Progenitor cell of endocrine pancreas (in vitro differentiated cells): Measurements from ENCODE around the gene SHLD1. TPM values are rescaled to one million over a fixed set of nuclear protein-coding genes. Genes with fewer than 3 reads are reported as not detected.

ENCODE experiments used
- DNase-seq: peaks from one replicate; pipeline ENCODE4 v3.0.0; 2021; ENCODE audit warnings: low spot score; ENCODE audit not compliant: unreplicated experiment
- H3K27ac Mint-ChIP-seq: 2 replicates; pipeline ENCODE4 v1.8.0; 2021; ENCODE audit warnings: mild to moderate bottlenecking, moderate library complexity, mixed read lengths
- H3K27me3 Mint-ChIP-seq: 2 replicates; pipeline ENCODE4 v1.8.0; 2021; ENCODE audit warnings: mixed read lengths
- H3K36me3 Mint-ChIP-seq: 2 replicates; pipeline ENCODE4 v1.8.0; 2022; ENCODE audit warnings: mixed read lengths; ENCODE audit not compliant: insufficient read depth
- H3K4me1 Mint-ChIP-seq: 2 replicates; pipeline ENCODE4 v1.8.0; 2021; ENCODE audit warnings: low read depth, mixed read lengths
- H3K4me3 Mint-ChIP-seq: 2 replicates; pipeline ENCODE4 v1.8.0; 2021; ENCODE audit warnings: low read depth, mild to moderate bottlenecking, moderate library complexity, mixed read lengths
- H3K9me3 Mint-ChIP-seq: 2 replicates; pipeline ENCODE4 v1.8.0; 2021; ENCODE audit warnings: low read depth, mixed read lengths
- CTCF ChIP-seq: fragments of 200-600 bp; sonication (generic); IDR thresholded peaks from one replicate; pipeline ENCODE4 v1.5.0; 2021; ENCODE audit warnings: antibody characterized with exemption, mild to moderate bottlenecking; ENCODE audit not compliant: unreplicated experiment
- total RNA-seq: library from RNA; stranded (reverse); gene quantifications from 2 replicates; pipeline ENCODE4 v1.2.1, GENCODE V29; 2021

Gene SHLD1
- total RNA-seq, 1 donor from 2014 or later = 8.5 TPM

DNA sequence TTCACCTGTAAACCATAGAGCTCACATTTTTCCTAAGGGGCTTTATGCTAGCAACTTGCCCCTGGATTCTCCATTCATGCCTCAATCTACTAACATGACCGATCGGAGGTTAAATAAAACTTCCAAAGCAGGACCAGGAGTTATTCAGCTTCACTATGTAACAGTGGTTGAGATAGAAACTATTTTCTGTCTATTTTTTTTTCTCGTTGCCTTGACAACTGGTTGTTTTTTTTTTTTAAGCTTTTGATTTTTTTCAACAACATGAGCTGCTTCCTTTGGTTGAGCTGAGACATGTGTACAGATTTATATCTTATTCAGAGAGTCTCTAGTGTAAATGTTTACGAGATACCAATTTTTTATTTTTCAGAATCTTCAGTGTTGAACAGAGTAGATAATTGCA is 85.7 kb downstream of the SHLD1 start:
- no peaks in the 10 kb centered on the region for H3K9me3 Mint-ChIP-seq
- no peak overlapping the region for H3K4me3 Mint-ChIP-seq
- H3K36me3 Mint-ChIP-seq = peaks cover 2% of the 10 kb centered on the region
- H3K27ac Mint-ChIP-seq = no peak overlapping the region
- no peaks in the 10 kb centered on the region for H3K27me3 Mint-ChIP-seq
- no peak for TF ChIP-seq CTCF
- peaks cover 6% of the 10 kb centered on the region for H3K4me1 Mint-ChIP-seq
- no peak for DNase-seq

DNA sequence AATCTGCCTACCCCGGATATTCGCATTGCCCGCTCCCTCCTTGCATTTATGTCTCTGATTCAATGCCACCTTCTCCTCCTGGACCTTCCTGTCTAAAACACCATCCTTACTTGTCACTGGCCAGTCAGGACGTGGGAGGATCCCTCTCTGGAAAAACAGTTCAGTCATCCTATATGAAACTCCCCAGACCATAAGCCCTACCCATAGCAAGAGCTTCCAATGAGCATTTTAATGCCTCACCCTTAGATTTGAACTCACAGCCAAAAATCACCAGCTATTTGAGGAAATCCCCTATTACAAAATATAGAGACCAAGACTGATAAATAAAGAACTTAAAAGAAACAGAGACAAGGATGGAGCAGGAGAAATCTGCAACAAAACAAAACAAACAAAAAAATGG is 86.4 kb downstream of the SHLD1 start:
- H3K4me1 Mint-ChIP-seq = peaks cover 6% of the 10 kb centered on the region
- no peaks in the 10 kb centered on the region for H3K9me3 Mint-ChIP-seq
- H3K36me3 Mint-ChIP-seq = peaks cover 2% of the 10 kb centered on the region
- TF ChIP-seq CTCF = no peak
- H3K27me3 Mint-ChIP-seq = no peaks in the 10 kb centered on the region
- no peak overlapping the region for H3K27ac Mint-ChIP-seq
- DNase-seq = no peak
- H3K4me3 Mint-ChIP-seq = no peak overlapping the region

DNA sequence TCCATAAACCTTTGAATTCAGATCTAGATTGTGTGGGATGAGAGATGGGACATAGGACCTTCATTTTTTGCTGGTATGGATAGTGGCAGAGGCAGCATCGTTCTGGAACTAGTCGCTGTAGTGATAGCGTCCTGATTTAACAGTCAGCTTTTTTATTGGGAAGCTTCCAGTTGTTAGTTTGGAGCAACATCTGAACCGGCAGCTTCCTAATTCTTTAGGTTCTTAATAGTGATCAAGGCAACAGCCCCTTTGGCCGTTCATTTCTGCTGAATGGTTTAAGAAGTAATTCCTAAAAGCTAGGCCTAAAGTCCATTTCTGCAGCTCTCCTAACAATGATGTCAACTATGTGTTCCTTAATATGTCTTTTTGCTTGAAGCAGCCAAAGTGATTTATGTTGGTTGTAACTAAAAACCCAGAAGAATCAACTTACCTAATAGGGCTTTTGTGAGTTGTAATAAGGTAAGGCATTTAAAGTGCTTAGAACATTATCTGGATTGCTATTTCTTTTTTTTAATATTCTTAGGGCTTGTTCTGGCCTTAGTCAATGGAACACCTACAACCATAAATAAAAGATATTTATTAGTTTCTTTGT is 90.3 kb downstream of the SHLD1 start:
- no peak for DNase-seq
- Mint-ChIP-seq H3K9me3 (peaks cover 8% of the 10 kb centered on the region), H3K4me1 (peaks cover 12% of the 10 kb centered on the region), H3K27me3 (no peaks in the 10 kb centered on the region), H3K27ac (no peak overlapping the region), H3K36me3 (peaks cover 3% of the 10 kb centered on the region), H3K4me3 (no peak overlapping the region)
- TF ChIP-seq CTCF = no peak

- Mint-ChIP-seq H3K27me3 (no peaks in the 10 kb centered on the region), H3K36me3 (peaks cover 3% of the 10 kb centered on the region), H3K4me3 (no peak overlapping the region), H3K9me3 (peaks cover 8% of the 10 kb centered on the region), H3K27ac (no peak overlapping the region), H3K4me1 (peaks cover 21% of the 10 kb centered on the region)
- no peak for DNase-seq
- no peak for TF ChIP-seq CTCF
Measured at GRCh38 chr20:5841522-5841921, 91.3 kb downstream of the SHLD1 start.

DNA sequence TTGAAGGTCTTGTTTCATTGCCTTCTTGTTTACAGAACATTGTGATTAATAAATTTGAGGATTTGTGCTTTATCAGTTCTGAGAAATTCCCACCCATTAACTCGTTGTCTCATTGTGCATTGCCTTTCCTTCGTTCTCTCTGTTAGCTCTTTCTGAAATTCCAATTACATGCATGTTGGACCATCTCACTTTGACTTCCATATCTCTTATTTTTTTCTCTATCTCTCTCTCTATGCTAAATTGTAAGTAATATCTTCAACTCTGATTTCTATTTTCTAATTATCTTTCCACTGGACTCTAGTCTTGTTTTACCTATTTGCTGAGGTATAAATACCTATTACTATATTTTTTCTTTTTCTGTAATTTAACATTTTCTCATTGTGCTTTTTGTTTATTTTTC is 92.3 kb downstream of the SHLD1 start:
- H3K4me3 Mint-ChIP-seq = no peak overlapping the region
- no peaks in the 10 kb centered on the region for H3K27me3 Mint-ChIP-seq
- DNase-seq = no peak
- no peak for TF ChIP-seq CTCF
- no peak overlapping the region for H3K27ac Mint-ChIP-seq
- H3K36me3 Mint-ChIP-seq = peaks cover 3% of the 10 kb centered on the region
- H3K4me1 Mint-ChIP-seq = peaks cover 24% of the 10 kb centered on the region
- peaks cover 8% of the 10 kb centered on the region for H3K9me3 Mint-ChIP-seq
